B cell (primary cell): Measurements from ENCODE around the gene SLC38A6. TPM values are rescaled to one million over a fixed set of nuclear protein-coding genes. Genes with fewer than 3 reads are reported as not detected.
"Not testable (repeated sequence)": the region's sequence is repeated elsewhere in the genome, so short reads cannot be mapped to it uniquely, and the experiment has no call there.

ENCODE experiments used
- ATAC-seq: fragments of 200-7000 bp; cut with Tn5 transposase; one replicate; pipeline ENCODE4 v1.10.0; 2021; ENCODE audit warnings: low read depth, mild to moderate bottlenecking, moderate number of reproducible peaks, moderate library complexity
- CTCF ChIA-PET: fragments of 350-600 bp; sonication (Branson Sonifier 250); formaldehyde crosslinking; loops from one replicate; lab custom pipeline; 2021; ENCODE audit warnings: antibody characterized with exemption, inconsistent platforms; lab: Charles Lee
- POLR2A ChIA-PET: fragments of 350-600 bp; sonication (Branson Sonifier 250); formaldehyde crosslinking; loops from one replicate; lab custom pipeline; 2021; ENCODE audit warnings: antibody characterized with exemption; lab: Charles Lee
- DNase-seq: peaks from one replicate; pipeline ENCODE4 v3.0.0; 2013
- H2AFZ ChIP-seq: 2 replicates; pipeline ENCODE4 v1.6.1; 2012; ENCODE audit warnings: mild to moderate bottlenecking, low read depth, low read length; ENCODE audit not compliant: insufficient read depth, poor library complexity, severe bottlenecking
- H3K27ac ChIP-seq, 2 donors: 1 replicate in 1 of 2; 2 replicates in 1 of 2; pipeline ENCODE4 v1.5.1; 2012 to 2013; ENCODE audit warnings: low read length in 2 of 2, mild to moderate bottlenecking in 2 of 2, moderate library complexity in 1 of 2
- H3K27me3 ChIP-seq, 4 experiments: fragments of 200-600 bp in 1 of 4; sonication (generic) in 1 of 4; replicated peaks in 1 of 4; 1 replicate in 2 of 4; 2 replicates in 2 of 4; pipeline versions ENCODE4 v1.6.1 to v1.7.0; 2013 to 2016; ENCODE audit warnings: low read length in 3 of 4, mild to moderate bottlenecking in 2 of 4, mixed read lengths in 1 of 4, moderate library complexity in 1 of 4; ENCODE audit not compliant: insufficient read depth in 4 of 4, control insufficient read depth in 3 of 4; ENCODE audit errors: control extremely low read depth in 1 of 4
- H3K36me3 ChIP-seq, 2 experiments: replicated peaks in 1 of 2; 1 replicate in 1 of 2; 2 replicates in 1 of 2; pipeline versions ENCODE4 v1.6.1 to v1.7.1; 2013; ENCODE audit warnings: low read length in 1 of 2; ENCODE audit not compliant: insufficient read depth in 2 of 2, control insufficient read depth in 1 of 2; ENCODE audit errors: control extremely low read depth in 1 of 2, extremely low read depth in 1 of 2
- H3K4me1 ChIP-seq, 2 donors: fragments of 200-600 bp in 1 of 2; sonication (generic) in 1 of 2; 1 replicate in 1 of 2; 2 replicates in 1 of 2; pipeline versions ENCODE4 v1.5.1 to v1.6.1; 2013 to 2017; ENCODE audit warnings: low read length in 2 of 2; ENCODE audit not compliant: control insufficient read depth in 2 of 2, insufficient read depth in 2 of 2
- H3K4me2 ChIP-seq: replicated peaks from 2 replicates; pipeline ENCODE3; 2012; ENCODE audit warnings: mild to moderate bottlenecking, low read depth, low read length; ENCODE audit not compliant: poor library complexity, severe bottlenecking
- H3K4me3 ChIP-seq, 5 experiments: fragments of 200-600 bp in 1 of 5; sonication (generic) in 1 of 5; 1 replicate in 3 of 5; 2 replicates in 2 of 5; pipeline versions ENCODE4 v1.5.1 to v1.7.0; 2011 to 2016; ENCODE audit warnings: low read length in 4 of 5, mild to moderate bottlenecking in 4 of 5, low read depth in 2 of 5, control low read depth in 1 of 5, moderate library complexity in 1 of 5; ENCODE audit not compliant: insufficient read depth in 1 of 5; ENCODE audit errors: control extremely low read depth in 1 of 5, extremely low read depth in 1 of 5
- H3K79me2 ChIP-seq: fragments of 200-600 bp; sonication (generic); one replicate; pipeline ENCODE4 v1.6.0; 2016; ENCODE audit warnings: low read length; ENCODE audit not compliant: control insufficient read depth, insufficient read depth
- H3K9ac ChIP-seq: fragments of 200-600 bp; sonication (generic); 2 replicates; pipeline ENCODE4 v1.6.1; 2017; ENCODE audit warnings: mild to moderate bottlenecking, low read length, moderate library complexity
- H3K9me3 ChIP-seq, 3 donors: one replicate each; pipeline versions ENCODE4 v1.6.1 to v1.7.1; 2013; ENCODE audit warnings: low read length in 2 of 3; ENCODE audit not compliant: control insufficient read depth in 2 of 3, insufficient read depth in 1 of 3; ENCODE audit errors: control extremely low read depth in 1 of 3
- H4K20me1 ChIP-seq: 2 replicates; pipeline ENCODE4 v1.6.0; 2012; ENCODE audit warnings: mild to moderate bottlenecking, low read length; ENCODE audit not compliant: insufficient read depth, control insufficient read depth, poor library complexity, severe bottlenecking
- H3K27ac Mint-ChIP-seq: one replicate; pipeline ENCODE4 v1.8.0; 2021; ENCODE audit warnings: mixed read lengths
- H3K27me3 Mint-ChIP-seq: one replicate; pipeline ENCODE4 v1.8.0; 2021; ENCODE audit warnings: mixed read lengths
- H3K4me1 Mint-ChIP-seq: one replicate; pipeline ENCODE4 v1.8.0; 2021; ENCODE audit warnings: mixed read lengths
- H3K4me3 Mint-ChIP-seq: one replicate; pipeline ENCODE4 v1.8.0; 2021; ENCODE audit warnings: mixed read lengths
- H3K9me3 Mint-ChIP-seq: one replicate; pipeline ENCODE4 v1.8.0; 2022; ENCODE audit warnings: mixed read lengths; ENCODE audit not compliant: insufficient read depth
- EZH2 ChIP-seq: IDR thresholded peaks from 2 replicates; pipeline ENCODE4 v1.6.1; 2012; ENCODE audit warnings: borderline replicate concordance, low read depth, mild to moderate bottlenecking, moderate library complexity, low read length; ENCODE audit not compliant: insufficient read depth, poor library complexity, severe bottlenecking
- whole genome bisulfite sequencing: methylation state at CpG from one replicate; pipeline ENCODE4 v1.1.5; 2013; ENCODE audit warnings: missing lambda C conversion rate; ENCODE audit not compliant: insufficient coverage; 5-methylcytosine and 5-hydroxymethylcytosine counted together
- intact Hi-C: fragments of 100-400 bp; cut with micrococcal nuclease; formaldehyde crosslinking; loops from one replicate; pipeline ENCODE4 v1.10.0; 2022
- polyA plus RNA-seq: library from polyadenylated mRNA; depleted of rRNA; stranded (reverse); fragments of >200 nt; gene quantifications from 2 replicates; pipeline ENCODE4 v1.2.3, GENCODE V29; 2012
- total RNA-seq, 2 donors: library from RNA; stranded (reverse); fragments of 120-200 nt in 1 of 2; gene quantifications; 1 replicate in 1 of 2; 2 replicates in 1 of 2; pipeline versions ENCODE4 v1.2.3 to v1.2.4, GENCODE V29; 2013 to 2022
- TF ChIP-seq, protein P1 (sequence below): fragments of 200-600 bp; IDR thresholded peaks from one replicate; pipeline ENCODE4 v1.8.0; 2022; ENCODE audit warnings: antibody characterized with exemption, mild to moderate bottlenecking

Gene SLC38A6
- total and polyA plus RNA-seq, 2 donors (not counting 1 experiment from before 2014, with no cell fraction given): 6.4 to 15.9 TPM

DNA sequence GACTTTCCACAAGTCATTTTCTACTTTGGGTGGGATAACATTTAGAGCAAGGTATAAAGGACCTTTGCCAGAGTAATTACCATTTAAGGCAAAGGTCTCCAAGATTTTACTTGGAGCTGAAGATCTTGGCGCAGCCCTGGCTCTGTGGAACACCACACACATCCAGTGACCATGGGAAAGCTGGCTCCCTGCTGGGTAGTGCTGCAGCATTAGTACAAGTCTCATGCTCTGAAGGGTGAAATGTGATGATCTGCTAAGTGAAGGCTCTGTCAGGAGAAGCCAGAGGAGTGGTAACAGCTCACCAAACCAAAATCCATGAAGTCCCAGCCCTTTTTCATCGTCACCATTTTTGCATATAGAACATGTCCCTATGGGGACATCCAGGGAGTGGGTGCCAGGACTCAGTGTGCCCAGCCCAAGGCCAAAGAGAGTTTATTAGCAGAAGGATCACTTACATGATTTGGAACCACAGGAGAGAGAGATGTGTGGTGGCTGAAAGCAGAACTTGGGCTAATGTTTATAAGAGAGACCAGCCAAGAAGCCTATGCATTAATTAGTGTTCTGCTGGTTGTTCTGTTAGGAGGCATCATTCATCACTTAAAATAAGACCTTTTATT is 110.7 kb downstream of the SLC38A6 start:
- H3K4me3 Mint-ChIP-seq: no peak overlapping the region
- Histone ChIP-seq H3K9ac (no peak overlapping the region), H3K9me3 (no peaks in the 10 kb centered on the region), H3K36me3 (no peaks in the 10 kb centered on the region), H3K27ac (no peak overlapping the region), H3K4me2 (no peak overlapping the region), H2AFZ (no peak overlapping the region), H3K4me3 (no peak overlapping the region), H4K20me1 (no peaks in the 10 kb centered on the region), H3K4me1 (no peaks in the 10 kb centered on the region), H3K27me3 (no peaks in the 10 kb centered on the region), H3K79me2 (no peaks in the 10 kb centered on the region)
- CTCF ChIA-PET: no interaction called here
- POLR2A ChIA-PET: no interaction called here
- TF ChIP-seq, protein P1, sequence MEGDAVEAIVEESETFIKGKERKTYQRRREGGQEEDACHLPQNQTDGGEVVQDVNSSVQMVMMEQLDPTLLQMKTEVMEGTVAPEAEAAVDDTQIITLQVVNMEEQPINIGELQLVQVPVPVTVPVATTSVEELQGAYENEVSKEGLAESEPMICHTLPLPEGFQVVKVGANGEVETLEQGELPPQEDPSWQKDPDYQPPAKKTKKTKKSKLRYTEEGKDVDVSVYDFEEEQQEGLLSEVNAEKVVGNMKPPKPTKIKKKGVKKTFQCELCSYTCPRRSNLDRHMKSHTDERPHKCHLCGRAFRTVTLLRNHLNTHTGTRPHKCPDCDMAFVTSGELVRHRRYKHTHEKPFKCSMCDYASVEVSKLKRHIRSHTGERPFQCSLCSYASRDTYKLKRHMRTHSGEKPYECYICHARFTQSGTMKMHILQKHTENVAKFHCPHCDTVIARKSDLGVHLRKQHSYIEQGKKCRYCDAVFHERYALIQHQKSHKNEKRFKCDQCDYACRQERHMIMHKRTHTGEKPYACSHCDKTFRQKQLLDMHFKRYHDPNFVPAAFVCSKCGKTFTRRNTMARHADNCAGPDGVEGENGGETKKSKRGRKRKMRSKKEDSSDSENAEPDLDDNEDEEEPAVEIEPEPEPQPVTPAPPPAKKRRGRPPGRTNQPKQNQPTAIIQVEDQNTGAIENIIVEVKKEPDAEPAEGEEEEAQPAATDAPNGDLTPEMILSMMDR: no peak
- no peak for TF ChIP-seq EZH2
- no peaks in the 10 kb centered on the region for H3K9me3 Mint-ChIP-seq
- no peaks in the 10 kb centered on the region for H3K27me3 Mint-ChIP-seq
- intact Hi-C loops: no loop called here
- WGBS: 100% methylated on average over 2 of the region's 2 CpGs
- DNase-seq (no peak), ATAC-seq (no peak)
- H3K4me1 Mint-ChIP-seq: peaks cover 8% of the 10 kb centered on the region
- no peak overlapping the region for H3K27ac Mint-ChIP-seq

- H2AFZ ChIP-seq, H3K27me3 ChIP-seq, ATAC-seq, DNase-seq, POLR2A ChIA-PET, H3K79me2 ChIP-seq, H3K27me3 Mint-ChIP-seq, H3K27ac Mint-ChIP-seq, H3K4me3 ChIP-seq, H3K36me3 ChIP-seq, H3K4me1 ChIP-seq, H4K20me1 ChIP-seq, intact Hi-C loops, H3K27ac ChIP-seq, CTCF ChIA-PET, H3K9ac ChIP-seq, H3K4me3 Mint-ChIP-seq, H3K9me3 Mint-ChIP-seq, H3K4me2 ChIP-seq: not testable (repeated sequence)
- 90% methylated on average over 11 of the region's 15 CpGs for WGBS
- H3K9me3 ChIP-seq: peaks cover 0 to 11% (median 0%) of the 10 kb centered on the region in 3 donors
- H3K4me1 Mint-ChIP-seq: peaks cover 18% of the 10 kb centered on the region
These were observed 117.1 kb downstream of the SLC38A6 start for GRCh38 chr14:61098096-61098495.
